ENCODE results near the gene PGC.

- no peak for TF ChIP-seq EZH2 (IDR thresholded peaks at IDR 0.05; ENCODE audit: borderline replicate concordance, insufficient read depth, low read depth, low read length, poor library complexity, severe bottlenecking)
- TF ChIP-seq, protein P1, sequence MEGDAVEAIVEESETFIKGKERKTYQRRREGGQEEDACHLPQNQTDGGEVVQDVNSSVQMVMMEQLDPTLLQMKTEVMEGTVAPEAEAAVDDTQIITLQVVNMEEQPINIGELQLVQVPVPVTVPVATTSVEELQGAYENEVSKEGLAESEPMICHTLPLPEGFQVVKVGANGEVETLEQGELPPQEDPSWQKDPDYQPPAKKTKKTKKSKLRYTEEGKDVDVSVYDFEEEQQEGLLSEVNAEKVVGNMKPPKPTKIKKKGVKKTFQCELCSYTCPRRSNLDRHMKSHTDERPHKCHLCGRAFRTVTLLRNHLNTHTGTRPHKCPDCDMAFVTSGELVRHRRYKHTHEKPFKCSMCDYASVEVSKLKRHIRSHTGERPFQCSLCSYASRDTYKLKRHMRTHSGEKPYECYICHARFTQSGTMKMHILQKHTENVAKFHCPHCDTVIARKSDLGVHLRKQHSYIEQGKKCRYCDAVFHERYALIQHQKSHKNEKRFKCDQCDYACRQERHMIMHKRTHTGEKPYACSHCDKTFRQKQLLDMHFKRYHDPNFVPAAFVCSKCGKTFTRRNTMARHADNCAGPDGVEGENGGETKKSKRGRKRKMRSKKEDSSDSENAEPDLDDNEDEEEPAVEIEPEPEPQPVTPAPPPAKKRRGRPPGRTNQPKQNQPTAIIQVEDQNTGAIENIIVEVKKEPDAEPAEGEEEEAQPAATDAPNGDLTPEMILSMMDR (IDR thresholded peaks at IDR 0.05), result no peak
These were observed 23.3 kb upstream of the PGC start for GRCh38 chr6:41770381-41771057.
